Adrenal gland (tissue), 5 donors: ENCODE data around the gene TRAK1.
"Not testable (repeated sequence)": the region's sequence is repeated elsewhere in the genome, so short reads cannot be mapped to it uniquely, and the experiment has no call there.

ENCODE experiments used
- CTCF ChIP-seq, 6 experiments: fragments of 450-650 bp in 4 of 6; fragments of 200-600 bp in 2 of 6; sonication (generic) in 1 of 6; IDR thresholded peaks; 1 replicate in 5 of 6; 2 replicates in 1 of 6; pipeline versions ENCODE4 v1.5.1 to v1.8.0; 2016 to 2021; ENCODE audit warnings: antibody characterized with exemption in 6 of 6, mild to moderate bottlenecking in 2 of 6, moderate library complexity in 1 of 6
- POLR2A ChIP-seq, 2 donors: fragments of 450-650 bp; IDR thresholded peaks; one replicate each; pipeline ENCODE4 v1.6.1; 2017; ENCODE audit warnings: antibody characterized with exemption in 2 of 2, mild to moderate bottlenecking in 2 of 2, moderate library complexity in 1 of 2
- donor health status: DM: no; HTN: no; CAD: no.

GRCh38 chr3:42048526-42048925 is 42.6 kb upstream of the TRAK1 start:
- not testable (repeated sequence) for TF ChIP-seq CTCF, POLR2A (IDR thresholded peaks at IDR 0.05)
